NCI-H82 treated with DMSO at 0.1 percent for 48 hours (cell line): Measurements from ENCODE around the gene AIDA.
"Not testable (repeated sequence)": the region's sequence is repeated elsewhere in the genome, so short reads cannot be mapped to it uniquely, and the experiment has no call there.

Source experiments
- DNase-seq: peaks from one replicate; lab custom pipeline; 2025; ENCODE audit not compliant: unreplicated experiment; lab: John Stamatoyannopoulos, UW

AIDA gene

GRCh38 chr1:222713091-222713961 is 1.0 kb upstream of the AIDA start:
- DNase-seq = peak; percentile 95

- peak; percentile 43 for DNase-seq
These were observed 705 bp downstream of the AIDA start for GRCh38 chr1:222711319-222712252.

DNA sequence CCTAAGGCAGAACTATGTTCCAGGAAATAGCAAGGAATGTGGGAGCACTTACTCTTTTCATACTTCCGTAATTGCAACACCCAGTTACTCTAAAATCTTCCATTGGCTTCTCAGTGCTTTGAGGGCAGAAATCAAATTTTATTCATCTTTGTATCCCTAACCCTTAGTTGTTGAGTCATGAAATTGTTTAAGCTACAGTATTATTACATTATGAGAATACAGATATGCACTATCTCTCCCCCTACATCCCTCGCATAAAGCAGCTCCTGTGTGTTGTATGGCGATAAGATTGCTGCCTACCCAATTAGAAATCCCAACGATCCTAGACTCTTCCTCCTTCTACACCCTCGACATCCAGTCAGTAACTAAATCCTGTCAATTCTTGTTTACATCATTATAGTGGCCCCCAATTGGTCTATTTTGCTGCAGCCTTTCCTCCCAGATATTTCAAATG is 2.6 kb downstream of the AIDA start:
- DNase-seq = no peak

- no peak for DNase-seq
These were observed 5.5 kb downstream of the AIDA start for GRCh38 chr1:222706815-222707214.

GRCh38 chr1:222704260-222704659 is 8.0 kb downstream of the AIDA start:
- no peak for DNase-seq

DNA sequence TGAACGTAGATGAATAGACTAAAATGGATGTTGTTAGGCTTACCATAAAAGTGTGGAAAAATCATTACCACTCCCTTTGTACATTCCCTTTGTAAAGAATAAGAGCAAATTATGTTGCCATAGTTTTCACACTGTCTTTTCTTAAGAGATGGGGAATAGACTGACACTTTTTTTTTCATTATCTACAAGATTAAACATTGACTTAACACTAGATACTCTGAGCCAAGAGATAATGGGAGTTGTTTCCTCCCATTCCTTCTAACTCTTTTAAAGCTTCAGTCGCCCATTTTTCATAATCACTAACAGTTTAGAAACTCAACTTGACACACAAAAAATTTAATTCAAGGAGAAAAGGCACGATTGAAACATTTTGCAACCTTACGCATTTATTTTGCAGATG is 10.1 kb downstream of the AIDA start:
- no peak for DNase-seq

- DNase-seq = no peak
These were observed 14.5 kb downstream of the AIDA start for GRCh38 chr1:222697826-222698225.

- DNase-seq = no peak
These were observed 15.1 kb downstream of the AIDA start for GRCh38 chr1:222697203-222697602.

GRCh38 chr1:222696741-222697140 is 15.6 kb downstream of the AIDA start:
- no peak for DNase-seq

DNA sequence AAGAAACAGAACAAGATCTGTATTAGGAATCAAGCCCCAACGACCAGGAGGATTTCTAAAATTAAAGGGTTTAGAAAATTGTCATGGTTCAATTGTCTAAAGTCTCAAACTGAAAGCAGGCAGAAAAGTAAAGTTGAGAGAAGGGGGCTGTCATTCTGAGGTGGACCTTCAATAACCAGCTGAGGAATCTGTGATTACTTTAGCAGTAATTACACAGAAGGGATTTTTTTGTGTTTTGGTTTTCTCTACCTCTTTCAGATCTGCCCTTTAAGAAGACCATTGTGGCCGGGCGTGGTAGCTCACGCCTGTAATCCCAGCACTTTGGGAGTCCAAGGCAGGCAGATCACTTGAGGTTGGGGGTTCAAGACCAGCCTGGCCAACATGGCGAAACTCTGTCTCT is 17.4 kb downstream of the AIDA start:
- no peak for DNase-seq

- DNase-seq = peak; percentile 94
These were observed 21.3 kb downstream of the AIDA start for GRCh38 chr1:222691016-222691415.

GRCh38 chr1:222680080-222680479 is 32.2 kb downstream of the AIDA start:
- no peak for DNase-seq

DNA sequence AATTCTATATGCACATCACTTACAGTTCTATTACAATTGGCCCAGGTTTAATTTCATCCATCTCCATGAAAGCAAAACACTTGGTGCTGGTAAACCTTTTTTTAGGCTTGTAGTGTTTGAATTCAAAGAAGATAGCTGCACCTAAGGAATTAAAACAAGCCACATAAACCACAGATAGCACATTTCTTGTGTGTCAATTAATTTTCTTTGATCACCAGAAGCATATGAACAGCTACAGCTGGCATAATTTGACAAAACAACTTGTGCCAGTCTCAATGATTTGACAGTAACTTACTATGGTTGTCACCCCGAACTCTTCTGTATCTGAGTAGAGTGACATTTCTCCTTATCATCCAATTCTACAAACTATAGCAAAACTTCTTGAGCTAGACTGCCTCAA is 42.2 kb downstream of the AIDA start:
- no peak for DNase-seq

- not testable (repeated sequence) for DNase-seq
These were observed 43.2 kb downstream of the AIDA start for GRCh38 chr1:222669107-222669506.

- not testable (repeated sequence) for DNase-seq
These were observed 44.1 kb downstream of the AIDA start for GRCh38 chr1:222668184-222668583.

DNA sequence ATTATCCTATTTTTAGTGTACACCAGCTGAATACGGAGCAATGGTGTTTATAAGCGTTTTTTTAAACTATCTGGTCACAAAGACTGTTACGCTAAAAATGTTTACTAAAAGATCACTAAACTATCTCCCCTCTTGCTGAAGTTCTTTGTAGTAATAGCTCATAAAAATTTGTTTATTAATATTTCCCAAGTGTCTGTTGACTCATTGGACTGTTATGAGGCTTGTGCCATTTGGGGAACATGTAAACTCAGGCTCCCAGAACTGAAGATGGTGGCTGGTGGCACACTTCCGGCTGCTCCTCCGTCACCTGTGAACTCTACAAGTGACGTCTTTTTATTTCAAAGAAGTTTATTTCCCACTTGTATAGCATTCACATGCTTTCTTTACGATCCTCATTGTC is 46.3 kb downstream of the AIDA start:
- DNase-seq = no peak

DNA sequence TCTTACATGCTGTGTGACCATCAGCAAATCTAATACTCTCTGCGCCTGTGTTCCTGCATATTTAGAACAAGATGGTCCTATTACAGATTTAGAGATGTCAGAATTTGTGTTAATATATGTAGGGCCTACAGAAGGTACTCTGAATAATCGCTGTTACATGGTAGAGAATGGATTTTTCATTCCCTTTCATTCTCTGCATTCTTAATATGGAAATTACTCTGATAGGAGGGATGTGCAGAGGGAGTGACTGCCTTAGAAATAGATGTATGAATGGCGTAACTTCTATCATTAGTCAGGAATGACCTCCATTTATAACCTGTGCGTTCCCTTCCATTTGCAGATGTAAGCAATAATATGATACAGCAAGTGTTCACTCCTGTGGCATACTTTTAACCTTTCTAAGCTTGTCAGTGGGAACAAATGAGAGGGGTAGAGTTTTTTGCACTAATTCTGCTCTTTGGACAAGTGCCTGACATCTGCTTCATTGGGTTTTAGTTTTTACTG is 48.8 kb downstream of the AIDA start:
- DNase-seq = no peak

- no peak for DNase-seq
These were observed 54.4 kb downstream of the AIDA start for GRCh38 chr1:222657899-222658298.

GRCh38 chr1:222656391-222657155 is 55.7 kb downstream of the AIDA start:
- no peak for DNase-seq

GRCh38 chr1:222654849-222655248 is 57.4 kb downstream of the AIDA start:
- no peak for DNase-seq
